HepG2 (cell line): ENCODE results near the gene ASAP2. TPM values are rescaled to one million over a fixed set of nuclear protein-coding genes. Genes with fewer than 3 reads are reported as not detected.
A peak's percentile ranks its signal among the peaks of the same experiment; 100 is the strongest.

ENCODE experiments used
- ARNT2 ChIP-seq: sonication (generic); formaldehyde crosslinking; IDR thresholded peaks from 2 replicates; pipeline ENCODE4 v1.8.0; 2022; ENCODE audit warnings: mild to moderate bottlenecking, low read depth, missing genetic modification reagents, moderate library complexity
- FOXA1 ChIP-seq, 2 experiments: fragments of 450-650 bp in 1 of 2; sonication (generic) in 1 of 2; formaldehyde crosslinking in 1 of 2; IDR thresholded peaks; 2 replicates each; pipeline versions ENCODE4 v1.4.0 to v1.6.1; 2016 to 2020; ENCODE audit warnings: missing genetic modification reagents in 1 of 2
- GATA4 ChIP-seq: sonication (generic); IDR thresholded peaks from 2 replicates; pipeline ENCODE4 v1.6.1; 2016; ENCODE audit warnings: antibody characterized with exemption, low read depth, borderline replicate concordance
- HMG20B ChIP-seq: conservative IDR thresholded peaks from 2 replicates; pipeline ENCODE4 v1.6.1; 2016; ENCODE audit warnings: missing genetic modification reagents, missing compliant biosample characterization
- KAT8 ChIP-seq: IDR thresholded peaks from 2 replicates; pipeline ENCODE4 v1.6.1; 2016; ENCODE audit warnings: missing genetic modification reagents, missing compliant biosample characterization
- KMT2A ChIP-seq: sonication (generic); formaldehyde crosslinking; IDR thresholded peaks from 2 replicates; pipeline ENCODE4 v1.4.0; 2020; ENCODE audit warnings: missing genetic modification reagents
- KMT2B ChIP-seq: IDR thresholded peaks from 2 replicates; pipeline ENCODE4 v1.6.1; 2016; ENCODE audit warnings: missing genetic modification reagents, missing compliant biosample characterization
- NONO ChIP-seq, 2 experiments: fragments of 450-650 bp in 1 of 2; sonication (generic) in 1 of 2; formaldehyde crosslinking in 1 of 2; IDR thresholded peaks in 1 of 2; conservative IDR thresholded peaks in 1 of 2; 2 replicates each; pipeline versions ENCODE4 v1.6.1 to v1.8.0; 2017 to 2022; ENCODE audit warnings: mild to moderate bottlenecking in 1 of 2, missing genetic modification reagents in 1 of 2, moderate library complexity in 1 of 2
- NR2F2 ChIP-seq: IDR thresholded peaks from 2 replicates; pipeline ENCODE4 v1.6.1; 2012; ENCODE audit warnings: low read depth, inconsistent platforms, borderline replicate concordance
- ZNF441 ChIP-seq: sonication (generic); formaldehyde crosslinking; IDR thresholded peaks from 2 replicates; pipeline ENCODE4 v1.7.0; 2021; ENCODE audit warnings: missing genetic modification reagents, borderline replicate concordance
- polyA plus RNA-seq, 8 experiments: library from polyadenylated mRNA; depleted of rRNA in 3 of 8; stranded (reverse) in 7 of 8; unstranded in 1 of 8; fragments of >200 nt; fragmentation: Illumina TruSeq in 4 of 8; extraction: Trizol in 4 of 8; gene quantifications; 2 replicates each; pipeline versions ENCODE4 v1.2.1 to v1.2.3, GENCODE V29; 2011 to 2016; ENCODE audit warnings: low read depth in 4 of 8, missing spikeins in 1 of 8, mixed read lengths in 1 of 8; ENCODE audit not compliant: insufficient read depth in 1 of 8
- total RNA-seq, 5 experiments: library from RNA; depleted of rRNA; stranded (reverse); fragments of >200 nt; fragmentation: Illumina TruSeq; extraction: Trizol; gene quantifications; 2 replicates each; pipeline ENCODE4 v1.2.3, GENCODE V29; 2016; ENCODE audit warnings: low read depth in 1 of 5
- TF ChIP-seq, protein P1 (sequence below): sonication (generic); formaldehyde crosslinking; IDR thresholded peaks from 2 replicates; pipeline ENCODE4 v1.5.0; 2020; ENCODE audit warnings: mild to moderate bottlenecking, missing genetic modification reagents, borderline replicate concordance
- TF ChIP-seq, protein P2 (sequence below): sonication (generic); formaldehyde crosslinking; IDR thresholded peaks from 2 replicates; pipeline ENCODE4 v1.8.1; 2023; ENCODE audit warnings: missing genetic modification reagents, inconsistent platforms, borderline replicate concordance
- TF ChIP-seq, protein P3 (sequence below): sonication (generic); formaldehyde crosslinking; IDR thresholded peaks from 2 replicates; pipeline ENCODE4 v1.4.0; 2020; ENCODE audit warnings: missing genetic modification reagents, borderline replicate concordance
- TF ChIP-seq, protein P4 (sequence below): sonication (generic); IDR thresholded peaks from 2 replicates; pipeline ENCODE4 v1.6.1; 2016; ENCODE audit warnings: low read depth, borderline replicate concordance
- TF ChIP-seq, protein P5 (sequence below): IDR thresholded peaks from 2 replicates; pipeline ENCODE4 v1.6.1; 2012; ENCODE audit warnings: low read length, improper control_type of control experiment
- TF ChIP-seq, protein P6 (sequence below): sonication (generic); formaldehyde crosslinking; IDR thresholded peaks from 2 replicates; pipeline ENCODE4 v1.9.0; 2021; ENCODE audit warnings: missing genetic modification reagents, borderline replicate concordance

Gene ASAP2
- total and polyA plus RNA-seq, 2 of the 13 experiments (the other 11 are each of a cell fraction or from before 2014, with no cell fraction given), result 7.3 to 22.3 TPM

DNA sequence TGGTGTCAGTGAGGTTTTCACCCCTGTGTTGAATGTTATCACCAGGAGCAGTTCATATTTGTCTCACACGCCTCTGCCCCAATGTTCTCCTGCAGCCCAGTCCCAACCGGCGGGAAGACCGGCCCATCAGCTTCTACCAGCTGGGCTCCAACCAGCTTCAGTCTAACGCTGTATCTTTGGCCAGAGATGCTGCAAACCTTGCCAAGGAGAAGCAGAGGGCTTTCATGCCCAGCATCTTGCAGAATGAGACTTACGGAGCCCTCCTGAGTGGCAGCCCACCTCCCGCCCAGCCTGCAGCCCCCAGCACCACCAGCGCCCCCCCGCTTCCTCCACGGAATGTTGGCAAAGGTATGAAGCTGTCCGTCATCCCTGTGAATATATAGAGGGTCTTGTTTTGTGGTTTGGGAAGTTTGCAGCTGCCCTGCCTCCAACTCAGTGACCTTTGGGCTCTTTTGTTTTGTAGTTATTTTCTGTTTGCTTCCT, 181.6 kb downstream of the ASAP2 start (continued):
- TF ChIP-seq, protein P1, sequence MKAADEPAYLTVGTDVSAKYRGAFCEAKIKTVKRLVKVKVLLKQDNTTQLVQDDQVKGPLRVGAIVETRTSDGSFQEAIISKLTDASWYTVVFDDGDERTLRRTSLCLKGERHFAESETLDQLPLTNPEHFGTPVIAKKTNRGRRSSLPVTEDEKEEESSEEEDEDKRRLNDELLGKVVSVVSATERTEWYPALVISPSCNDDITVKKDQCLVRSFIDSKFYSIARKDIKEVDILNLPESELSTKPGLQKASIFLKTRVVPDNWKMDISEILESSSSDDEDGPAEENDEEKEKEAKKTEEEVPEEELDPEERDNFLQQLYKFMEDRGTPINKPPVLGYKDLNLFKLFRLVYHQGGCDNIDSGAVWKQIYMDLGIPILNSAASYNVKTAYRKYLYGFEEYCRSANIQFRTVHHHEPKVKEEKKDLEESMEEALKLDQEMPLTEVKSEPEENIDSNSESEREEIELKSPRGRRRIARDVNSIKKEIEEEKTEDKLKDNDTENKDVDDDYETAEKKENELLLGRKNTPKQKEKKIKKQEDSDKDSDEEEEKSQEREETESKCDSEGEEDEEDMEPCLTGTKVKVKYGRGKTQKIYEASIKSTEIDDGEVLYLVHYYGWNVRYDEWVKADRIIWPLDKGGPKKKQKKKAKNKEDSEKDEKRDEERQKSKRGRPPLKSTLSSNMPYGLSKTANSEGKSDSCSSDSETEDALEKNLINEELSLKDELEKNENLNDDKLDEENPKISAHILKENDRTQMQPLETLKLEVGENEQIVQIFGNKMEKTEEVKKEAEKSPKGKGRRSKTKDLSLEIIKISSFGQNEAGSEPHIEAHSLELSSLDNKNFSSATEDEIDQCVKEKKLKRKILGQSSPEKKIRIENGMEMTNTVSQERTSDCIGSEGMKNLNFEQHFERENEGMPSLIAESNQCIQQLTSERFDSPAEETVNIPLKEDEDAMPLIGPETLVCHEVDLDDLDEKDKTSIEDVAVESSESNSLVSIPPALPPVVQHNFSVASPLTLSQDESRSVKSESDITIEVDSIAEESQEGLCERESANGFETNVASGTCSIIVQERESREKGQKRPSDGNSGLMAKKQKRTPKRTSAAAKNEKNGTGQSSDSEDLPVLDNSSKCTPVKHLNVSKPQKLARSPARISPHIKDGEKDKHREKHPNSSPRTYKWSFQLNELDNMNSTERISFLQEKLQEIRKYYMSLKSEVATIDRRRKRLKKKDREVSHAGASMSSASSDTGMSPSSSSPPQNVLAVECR (CRISPR knock-in tag), result 0 out of 2 replicates have a peak, but pooled peaks have one; percentile 20
- TF ChIP-seq, protein P2, sequence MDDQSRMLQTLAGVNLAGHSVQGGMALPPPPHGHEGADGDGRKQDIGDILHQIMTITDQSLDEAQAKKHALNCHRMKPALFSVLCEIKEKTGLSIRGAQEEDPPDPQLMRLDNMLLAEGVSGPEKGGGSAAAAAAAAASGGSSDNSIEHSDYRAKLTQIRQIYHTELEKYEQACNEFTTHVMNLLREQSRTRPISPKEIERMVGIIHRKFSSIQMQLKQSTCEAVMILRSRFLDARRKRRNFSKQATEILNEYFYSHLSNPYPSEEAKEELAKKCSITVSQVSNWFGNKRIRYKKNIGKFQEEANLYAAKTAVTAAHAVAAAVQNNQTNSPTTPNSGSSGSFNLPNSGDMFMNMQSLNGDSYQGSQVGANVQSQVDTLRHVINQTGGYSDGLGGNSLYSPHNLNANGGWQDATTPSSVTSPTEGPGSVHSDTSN (CRISPR knock-in tag), result no peak
- TF ChIP-seq, protein P3, sequence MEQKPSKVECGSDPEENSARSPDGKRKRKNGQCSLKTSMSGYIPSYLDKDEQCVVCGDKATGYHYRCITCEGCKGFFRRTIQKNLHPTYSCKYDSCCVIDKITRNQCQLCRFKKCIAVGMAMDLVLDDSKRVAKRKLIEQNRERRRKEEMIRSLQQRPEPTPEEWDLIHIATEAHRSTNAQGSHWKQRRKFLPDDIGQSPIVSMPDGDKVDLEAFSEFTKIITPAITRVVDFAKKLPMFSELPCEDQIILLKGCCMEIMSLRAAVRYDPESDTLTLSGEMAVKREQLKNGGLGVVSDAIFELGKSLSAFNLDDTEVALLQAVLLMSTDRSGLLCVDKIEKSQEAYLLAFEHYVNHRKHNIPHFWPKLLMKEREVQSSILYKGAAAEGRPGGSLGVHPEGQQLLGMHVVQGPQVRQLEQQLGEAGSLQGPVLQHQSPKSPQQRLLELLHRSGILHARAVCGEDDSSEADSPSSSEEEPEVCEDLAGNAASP (CRISPR knock-in tag), result no peak
- TF ChIP-seq, protein P4, sequence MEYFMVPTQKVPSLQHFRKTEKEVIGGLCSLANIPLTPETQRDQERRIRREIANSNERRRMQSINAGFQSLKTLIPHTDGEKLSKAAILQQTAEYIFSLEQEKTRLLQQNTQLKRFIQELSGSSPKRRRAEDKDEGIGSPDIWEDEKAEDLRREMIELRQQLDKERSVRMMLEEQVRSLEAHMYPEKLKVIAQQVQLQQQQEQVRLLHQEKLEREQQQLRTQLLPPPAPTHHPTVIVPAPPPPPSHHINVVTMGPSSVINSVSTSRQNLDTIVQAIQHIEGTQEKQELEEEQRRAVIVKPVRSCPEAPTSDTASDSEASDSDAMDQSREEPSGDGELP, result no peak
- TF ChIP-seq, protein P5, sequence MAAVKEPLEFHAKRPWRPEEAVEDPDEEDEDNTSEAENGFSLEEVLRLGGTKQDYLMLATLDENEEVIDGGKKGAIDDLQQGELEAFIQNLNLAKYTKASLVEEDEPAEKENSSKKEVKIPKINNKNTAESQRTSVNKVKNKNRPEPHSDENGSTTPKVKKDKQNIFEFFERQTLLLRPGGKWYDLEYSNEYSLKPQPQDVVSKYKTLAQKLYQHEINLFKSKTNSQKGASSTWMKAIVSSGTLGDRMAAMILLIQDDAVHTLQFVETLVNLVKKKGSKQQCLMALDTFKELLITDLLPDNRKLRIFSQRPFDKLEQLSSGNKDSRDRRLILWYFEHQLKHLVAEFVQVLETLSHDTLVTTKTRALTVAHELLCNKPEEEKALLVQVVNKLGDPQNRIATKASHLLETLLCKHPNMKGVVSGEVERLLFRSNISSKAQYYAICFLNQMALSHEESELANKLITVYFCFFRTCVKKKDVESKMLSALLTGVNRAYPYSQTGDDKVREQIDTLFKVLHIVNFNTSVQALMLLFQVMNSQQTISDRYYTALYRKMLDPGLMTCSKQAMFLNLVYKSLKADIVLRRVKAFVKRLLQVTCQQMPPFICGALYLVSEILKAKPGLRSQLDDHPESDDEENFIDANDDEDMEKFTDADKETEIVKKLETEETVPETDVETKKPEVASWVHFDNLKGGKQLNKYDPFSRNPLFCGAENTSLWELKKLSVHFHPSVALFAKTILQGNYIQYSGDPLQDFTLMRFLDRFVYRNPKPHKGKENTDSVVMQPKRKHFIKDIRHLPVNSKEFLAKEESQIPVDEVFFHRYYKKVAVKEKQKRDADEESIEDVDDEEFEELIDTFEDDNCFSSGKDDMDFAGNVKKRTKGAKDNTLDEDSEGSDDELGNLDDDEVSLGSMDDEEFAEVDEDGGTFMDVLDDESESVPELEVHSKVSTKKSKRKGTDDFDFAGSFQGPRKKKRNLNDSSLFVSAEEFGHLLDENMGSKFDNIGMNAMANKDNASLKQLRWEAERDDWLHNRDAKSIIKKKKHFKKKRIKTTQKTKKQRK, result no peak
- TF ChIP-seq NR2F2 (peak; percentile 17; the same call in 1 of the 2 replicates), HMG20B (no peak), ARNT2 (no peak), GATA4 (no peak), ZNF441 (no peak), KMT2B (no peak), KMT2A (CRISPR knock-in tag) (no peak), KAT8 (no peak), NONO (IDR thresholded peaks at IDR 0.05) (no peak), NONO (CRISPR knock-in tag; conservative IDR thresholded peaks at IDR 0.05) (no peak), FOXA1 (IDR thresholded peaks at IDR 0.05) (no peak), FOXA1 (CRISPR knock-in tag; IDR thresholded peaks at IDR 0.05) (no peak)
- TF ChIP-seq, protein P6, sequence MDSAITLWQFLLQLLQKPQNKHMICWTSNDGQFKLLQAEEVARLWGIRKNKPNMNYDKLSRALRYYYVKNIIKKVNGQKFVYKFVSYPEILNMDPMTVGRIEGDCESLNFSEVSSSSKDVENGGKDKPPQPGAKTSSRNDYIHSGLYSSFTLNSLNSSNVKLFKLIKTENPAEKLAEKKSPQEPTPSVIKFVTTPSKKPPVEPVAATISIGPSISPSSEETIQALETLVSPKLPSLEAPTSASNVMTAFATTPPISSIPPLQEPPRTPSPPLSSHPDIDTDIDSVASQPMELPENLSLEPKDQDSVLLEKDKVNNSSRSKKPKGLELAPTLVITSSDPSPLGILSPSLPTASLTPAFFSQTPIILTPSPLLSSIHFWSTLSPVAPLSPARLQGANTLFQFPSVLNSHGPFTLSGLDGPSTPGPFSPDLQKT (CRISPR knock-in tag), result no peak
